ENCODE measurements around the gene CFHR3. TPM values are rescaled to one million over a fixed set of nuclear protein-coding genes. Genes with fewer than 3 reads are reported as not detected.
"Not testable (repeated sequence)": the region's sequence is repeated elsewhere in the genome, so short reads cannot be mapped to it uniquely, and the experiment has no call there.

CFHR3 gene
- total RNA-seq, 1 experiment from 2014 or later, result not detected

DNA sequence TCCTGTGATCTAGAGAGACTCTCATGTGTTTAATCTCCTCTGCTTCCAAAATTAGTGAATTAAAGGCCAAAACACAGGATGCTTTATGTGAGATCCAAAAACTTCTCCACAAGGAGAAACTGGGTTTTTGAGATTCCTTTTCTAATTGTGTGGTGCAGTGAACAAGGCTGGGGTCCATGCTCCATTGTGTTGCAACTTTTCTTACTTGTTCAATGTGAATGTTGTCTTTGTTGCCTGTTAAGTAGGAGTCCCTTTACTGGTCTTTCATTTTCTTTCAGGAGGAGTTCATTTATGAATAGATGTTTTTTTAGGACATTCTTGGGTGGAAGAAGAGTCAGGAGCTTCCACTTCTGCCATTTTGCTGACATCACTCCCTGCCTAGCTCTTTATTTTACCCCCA, 40.6 kb upstream of the CFHR3 start:
- intact Hi-C loops (cut with micrococcal nuclease), result no loop called here
- TF ChIP-seq EZH2 (IDR thresholded peaks at IDR 0.05; ENCODE audit: low read length, unreplicated experiment) (no peak), EZH2phosphoT487 (IDR thresholded peaks at IDR 0.05; ENCODE audit: borderline replicate concordance, low read length) (no peak)
- no peak for DNase-seq
- ChIA-PET POLR2A (ENCODE audit: unreplicated experiment) (no interaction called here), CTCF (no interaction called here)
- H3K9me2 ChIP-seq (replicated peaks; ENCODE audit: low read length), result no peaks in the 10 kb centered on the region
- no peak overlapping the region for H3K27ac ChIP-seq (ENCODE audit: low read length)
- no peaks in the 10 kb centered on the region for H3K36me3 ChIP-seq (ENCODE audit: low read depth, low read length)
- H3F3A ChIP-seq (ENCODE audit: low read length, unreplicated experiment), result no peaks in the 10 kb centered on the region
- H4K20me1 ChIP-seq (ENCODE audit: low read length), result no peaks in the 10 kb centered on the region
- no peaks in the 10 kb centered on the region for H3K4me1 ChIP-seq (ENCODE audit: insufficient read depth, low read length)
- no peak overlapping the region for H2AFZ ChIP-seq (ENCODE audit: low read length)
- H3K4me2 ChIP-seq (ENCODE audit: low read length), result no peak overlapping the region
- no peaks in the 10 kb centered on the region for H3K9me3 ChIP-seq (ENCODE audit: low read length)
- H3K9ac ChIP-seq (ENCODE audit: low read length), result no peak overlapping the region
- no peak overlapping the region for H3K4me3 ChIP-seq (ENCODE audit: low read length)
- no TSS peak for BruUV-seq (replicated peaks)
- no peaks in the 10 kb centered on the region for H3K79me2 ChIP-seq (ENCODE audit: low read length)
- no peak for ATAC-seq
- H3K27me3 ChIP-seq (ENCODE audit: low read length), result no peaks in the 10 kb centered on the region

DNA sequence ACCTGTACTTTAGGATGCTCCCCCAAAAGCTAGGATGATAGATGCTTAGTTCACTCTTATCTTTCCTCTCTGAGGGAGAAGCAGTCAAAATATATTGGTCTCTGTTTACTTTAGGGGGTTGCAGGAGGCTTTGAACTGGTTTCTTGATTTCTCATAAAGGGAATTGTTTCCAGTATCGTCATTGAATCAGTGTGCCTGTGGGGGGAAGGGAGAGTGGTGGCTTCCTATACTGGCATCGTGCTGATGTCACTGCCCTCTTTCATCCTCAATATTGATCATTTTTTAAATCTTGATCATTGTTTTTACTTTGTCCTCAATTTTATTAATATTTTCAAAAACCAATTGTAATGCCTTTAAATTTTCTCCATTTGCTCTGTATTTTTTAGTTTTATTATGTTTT, 40.2 kb upstream of the CFHR3 start:
- no TSS peak for BruUV-seq (replicated peaks)
- TF ChIP-seq CTCF (conservative IDR thresholded peaks at IDR 0.05; ENCODE audit: low read depth, low read length), result no peak
- TF ChIP-seq EZH2 (IDR thresholded peaks at IDR 0.05; ENCODE audit: low read length, unreplicated experiment), result no peak
- TF ChIP-seq EZH2phosphoT487 (IDR thresholded peaks at IDR 0.05; ENCODE audit: borderline replicate concordance, low read length), result no peak
- POLR2A ChIA-PET (ENCODE audit: unreplicated experiment), result no interaction called here

GRCh38 chr1:196738730-196739129, 35.9 kb upstream of the CFHR3 start:
- Histone ChIP-seq H3K36me3 (ENCODE audit: low read depth, low read length) (no peaks in the 10 kb centered on the region), H4K20me1 (ENCODE audit: low read length) (no peaks in the 10 kb centered on the region), H3K79me2 (ENCODE audit: low read length) (no peaks in the 10 kb centered on the region), H3K27me3 (ENCODE audit: low read length) (no peaks in the 10 kb centered on the region), H3K4me2 (ENCODE audit: low read length) (no peak overlapping the region), H3K9me2 (replicated peaks; ENCODE audit: low read length) (no peaks in the 10 kb centered on the region), H3F3A (ENCODE audit: low read length, unreplicated experiment) (no peaks in the 10 kb centered on the region), H3K4me1 (ENCODE audit: insufficient read depth, low read length) (no peaks in the 10 kb centered on the region), H3K9me3 (ENCODE audit: low read length) (no peaks in the 10 kb centered on the region), H2AFZ (ENCODE audit: low read length) (no peak overlapping the region), H3K4me3 (ENCODE audit: low read length) (no peak overlapping the region), H3K9ac (ENCODE audit: low read length) (no peak overlapping the region), H3K27ac (ENCODE audit: low read length) (no peak overlapping the region)
- ChIA-PET POLR2A (ENCODE audit: unreplicated experiment) (no interaction called here), CTCF (no interaction called here)
- no peak for ATAC-seq
- intact Hi-C loops (cut with micrococcal nuclease), result no loop called here
- BruUV-seq (replicated peaks), result no TSS peak
- TF ChIP-seq EZH2phosphoT487 (IDR thresholded peaks at IDR 0.05; ENCODE audit: borderline replicate concordance, low read length), result no peak
- no peak for TF ChIP-seq CTCF (conservative IDR thresholded peaks at IDR 0.05; ENCODE audit: low read depth, low read length)
- TF ChIP-seq EZH2 (IDR thresholded peaks at IDR 0.05; ENCODE audit: low read length, unreplicated experiment), result no peak
- no peak for DNase-seq

More for the DNA sequence above, 40.2 kb upstream of the CFHR3 start:
- Histone ChIP-seq H3K9me2 (replicated peaks; ENCODE audit: low read length) (no peaks in the 10 kb centered on the region), H3K4me3 (ENCODE audit: low read length) (no peak overlapping the region), H3K9me3 (ENCODE audit: low read length) (no peaks in the 10 kb centered on the region), H3F3A (ENCODE audit: low read length, unreplicated experiment) (no peaks in the 10 kb centered on the region), H3K4me1 (ENCODE audit: insufficient read depth, low read length) (no peaks in the 10 kb centered on the region), H3K79me2 (ENCODE audit: low read length) (no peaks in the 10 kb centered on the region), H3K4me2 (ENCODE audit: low read length) (no peak overlapping the region), H3K9ac (ENCODE audit: low read length) (no peak overlapping the region), H4K20me1 (ENCODE audit: low read length) (no peaks in the 10 kb centered on the region), H3K27me3 (ENCODE audit: low read length) (no peaks in the 10 kb centered on the region), H3K36me3 (ENCODE audit: low read depth, low read length) (no peaks in the 10 kb centered on the region), H3K27ac (ENCODE audit: low read length) (no peak overlapping the region), H2AFZ (ENCODE audit: low read length) (no peak overlapping the region)
- no peak for DNase-seq
- no peak for ATAC-seq
- intact Hi-C loops (cut with micrococcal nuclease), result no loop called here
- CTCF ChIA-PET, result no interaction called here

DNA sequence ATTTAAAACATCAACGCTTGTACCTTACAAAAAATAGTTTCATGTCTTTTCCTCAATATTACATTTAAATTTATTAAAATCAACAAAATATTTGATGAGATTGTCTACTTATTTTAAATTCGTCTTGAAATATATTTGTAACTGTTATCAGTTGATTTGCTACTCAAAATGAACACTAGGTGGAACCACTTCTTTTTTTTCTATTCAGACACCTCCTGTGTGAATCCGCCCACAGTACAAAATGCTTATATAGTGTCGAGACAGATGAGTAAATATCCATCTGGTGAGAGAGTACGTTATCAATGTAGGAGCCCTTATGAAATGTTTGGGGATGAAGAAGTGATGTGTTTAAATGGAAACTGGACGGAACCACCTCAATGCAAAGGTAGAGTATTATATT, 31.4 kb upstream of the CFHR3 start:
- H3K27ac ChIP-seq (ENCODE audit: low read length); H3K4me2 ChIP-seq (ENCODE audit: low read length); H3K9me2 ChIP-seq (replicated peaks; ENCODE audit: low read length); H3K79me2 ChIP-seq (ENCODE audit: low read length); POLR2A ChIA-PET (ENCODE audit: unreplicated experiment); H4K20me1 ChIP-seq (ENCODE audit: low read length); H3K9ac ChIP-seq (ENCODE audit: low read length); H3K9me3 ChIP-seq (ENCODE audit: low read length); H3K4me1 ChIP-seq (ENCODE audit: insufficient read depth, low read length); BruUV-seq (replicated peaks); H3F3A ChIP-seq (ENCODE audit: low read length, unreplicated experiment); CTCF ChIA-PET; H3K4me3 ChIP-seq (ENCODE audit: low read length); H2AFZ ChIP-seq (ENCODE audit: low read length); H3K27me3 ChIP-seq (ENCODE audit: low read length); H3K36me3 ChIP-seq (ENCODE audit: low read depth, low read length): not testable (repeated sequence)
- DNase-seq (peak; percentile 54), ATAC-seq (peak; percentile 65)
- intact Hi-C loops (cut with micrococcal nuclease), result loop anchor here (5.0 kb wide), 1 partner anchor 149 kb away; no protein-coding TSS in a partner anchor

- H3K27me3 ChIP-seq (ENCODE audit: low read length); H3F3A ChIP-seq (ENCODE audit: low read length, unreplicated experiment); H3K9me3 ChIP-seq (ENCODE audit: low read length); H3K4me1 ChIP-seq (ENCODE audit: insufficient read depth, low read length); BruUV-seq (replicated peaks); CTCF ChIA-PET; ATAC-seq; H3K36me3 ChIP-seq (ENCODE audit: low read depth, low read length); H3K4me2 ChIP-seq (ENCODE audit: low read length); intact Hi-C loops (cut with micrococcal nuclease); H3K9ac ChIP-seq (ENCODE audit: low read length); H2AFZ ChIP-seq (ENCODE audit: low read length); H3K4me3 ChIP-seq (ENCODE audit: low read length); H4K20me1 ChIP-seq (ENCODE audit: low read length); POLR2A ChIA-PET (ENCODE audit: unreplicated experiment); H3K27ac ChIP-seq (ENCODE audit: low read length); H3K9me2 ChIP-seq (replicated peaks; ENCODE audit: low read length); DNase-seq; H3K79me2 ChIP-seq (ENCODE audit: low read length): not testable (repeated sequence)
These were observed 9.5 kb upstream of the CFHR3 start for GRCh38 chr1:196765019-196765740.
